C4-2B (cell line): ENCODE results near the gene RGMB.
A peak's percentile ranks its signal among the peaks of the same experiment; 100 is the strongest.

Experiments used
- H3K27ac ChIP-seq: fragments of 450-650 bp; 2 replicates; pipeline ENCODE4 v1.5.1; 2017
- CTCF ChIP-seq: fragments of 450-650 bp; conservative IDR thresholded peaks from 2 replicates; pipeline ENCODE4 v1.5.1; 2017; ENCODE audit warnings: mild to moderate bottlenecking
- ZFX ChIP-seq: fragments of 450-650 bp; IDR thresholded peaks from 2 replicates; pipeline ENCODE4 v1.6.1; 2017

RGMB gene

GRCh38 chr5:98827161-98827560, 53.7 kb downstream of the RGMB start:
- no peak overlapping the region for H3K27ac ChIP-seq
- TF ChIP-seq ZFX: no peak
- peak; percentile 72 for TF ChIP-seq CTCF

GRCh38 chr5:98827588-98828284, 54.3 kb downstream of the RGMB start:
- no peak for TF ChIP-seq ZFX
- no peak overlapping the region for H3K27ac ChIP-seq

- TF ChIP-seq CTCF: no peak
- TF ChIP-seq ZFX: no peak
Measured at GRCh38 chr5:98836175-98836574, 62.7 kb downstream of the RGMB start.

GRCh38 chr5:98839469-98840383, 66.3 kb downstream of the RGMB start:
- no peak for TF ChIP-seq ZFX
- TF ChIP-seq CTCF: peak; percentile 74
- no peak overlapping the region for H3K27ac ChIP-seq

More at GRCh38 chr5:98836175-98836574, 62.7 kb downstream of the RGMB start:
- no peak overlapping the region for H3K27ac ChIP-seq

- H3K27ac ChIP-seq: no peak overlapping the region
- TF ChIP-seq ZFX (no peak), CTCF (no peak)
Measured at GRCh38 chr5:98840946-98841345, 67.5 kb downstream of the RGMB start.

- TF ChIP-seq ZFX (no peak), CTCF (no peak)
- no peak overlapping the region for H3K27ac ChIP-seq
Measured at GRCh38 chr5:98843481-98843880, 70.0 kb downstream of the RGMB start.

GRCh38 chr5:98844865-98845264, 71.4 kb downstream of the RGMB start:
- no peak overlapping the region for H3K27ac ChIP-seq
- TF ChIP-seq CTCF (no peak), ZFX (no peak)

GRCh38 chr5:98845878-98846277, 72.4 kb downstream of the RGMB start:
- no peak overlapping the region for H3K27ac ChIP-seq
- TF ChIP-seq CTCF (no peak), ZFX (no peak)
